Activated CD4-positive, alpha-beta T cell treated with anti-CD3 and anti-CD28 coated beads for 4 hours (primary cell): ENCODE data around the gene ERF.

Experiments
- DNase-seq, 2 donors: peaks; one replicate each; pipeline ENCODE4 v3.0.0-alpha.2; 2020

Gene ERF

GRCh38 chr19:42254850-42255765, at the start of gene ERF:
TSS of gene ERF (minus strand) at chr19:42255128. CDS start at chr19:42254999, 129 bp downstream.
- peak; percentile 92 to 94 for DNase-seq

GRCh38 chr19:42303876-42304275, 48.9 kb upstream of the ERF start:
- no peak for DNase-seq

GRCh38 chr19:42303101-42303464, 48.2 kb upstream of the ERF start:
- DNase-seq: no peak

GRCh38 chr19:42301646-42302203, 46.8 kb upstream of the ERF start, which contains the start of gene PRR19:
TSS of gene PRR19 (plus strand) at chr19:42302132. CDS start at chr19:42309585, 7,453 bp downstream.
- DNase-seq: no peak

- DNase-seq: no peak
These were observed 42.1 kb upstream of the ERF start for GRCh38 chr19:42297039-42297438.

GRCh38 chr19:42295831-42296525, 41.0 kb upstream of the ERF start:
- DNase-seq: peak; percentile 76 to 94

GRCh38 chr19:42295342-42295741, 40.4 kb upstream of the ERF start:
- DNase-seq: no peak

- DNase-seq: no peak
These were observed 39.7 kb upstream of the ERF start for GRCh38 chr19:42294471-42295137.

GRCh38 chr19:42293948-42294347, 39.0 kb upstream of the ERF start:
- DNase-seq: no peak

- DNase-seq: no peak
These were observed 38.6 kb upstream of the ERF start for GRCh38 chr19:42293540-42293939.

- no peak for DNase-seq
These were observed 38.0 kb upstream of the ERF start for GRCh38 chr19:42292963-42293362.

GRCh38 chr19:42292042-42292960, 37.4 kb upstream of the ERF start:
- no peak for DNase-seq

- DNase-seq: no peak
These were observed 36.5 kb upstream of the ERF start for GRCh38 chr19:42291435-42291810.

GRCh38 chr19:42290523-42291434, 35.9 kb upstream of the ERF start:
- peak; percentile 56 to 61 for DNase-seq

GRCh38 chr19:42290136-42290522, 35.2 kb upstream of the ERF start:
- DNase-seq: no peak

GRCh38 chr19:42289556-42290041, 34.7 kb upstream of the ERF start:
- DNase-seq: no peak

GRCh38 chr19:42288881-42289555, 34.1 kb upstream of the ERF start:
- DNase-seq: no peak

- no peak for DNase-seq
These were observed 33.5 kb upstream of the ERF start for GRCh38 chr19:42288387-42288786.

- DNase-seq: no peak
These were observed 32.8 kb upstream of the ERF start for GRCh38 chr19:42287827-42288107.
